Measurements from ENCODE around the gene GAS2L2. TPM values are rescaled to one million over a fixed set of nuclear protein-coding genes. Genes with fewer than 3 reads are reported as not detected.
A peak's percentile ranks its signal among the peaks of the same experiment; 100 is the strongest.

Gene GAS2L2
- total and polyA plus RNA-seq, 8 donors = 0.03 to 0.33 (median 0.08) TPM; not detected in 1

DNA sequence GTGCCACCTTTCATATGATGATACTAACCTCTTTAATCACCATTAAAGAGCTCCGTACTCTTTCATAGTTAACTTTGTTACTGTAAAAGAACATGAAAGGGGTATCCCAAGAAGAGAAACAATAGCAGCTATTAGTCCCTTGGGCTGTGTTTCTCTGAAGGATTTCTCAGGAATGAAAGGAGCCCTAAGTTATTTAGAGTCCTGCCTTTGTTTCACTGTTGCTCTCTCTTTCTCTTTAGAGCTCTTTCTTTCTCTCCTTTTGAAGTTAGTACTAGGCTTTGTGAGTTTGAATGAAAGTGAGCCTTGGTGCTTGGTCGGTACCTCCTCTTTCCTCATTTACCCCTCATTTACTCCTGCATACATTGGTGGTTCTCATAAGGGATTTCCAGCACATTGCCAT lies 42.1 kb downstream of the GAS2L2 start:
- Histone ChIP-seq H3K27me3 (no peaks in the 10 kb centered on the region), H3K4me3 (no peak overlapping the region), H3K27ac (no peak overlapping the region), H3K4me1 (peaks cover 7 to 37% (median 22%) of the 10 kb centered on the region in 3 donors), H3K9me3 (no peaks in the 10 kb centered on the region), H3K36me3 (no peaks in the 10 kb centered on the region)
- DNase-seq (no peak), ATAC-seq (no peak), FAIRE-seq (no peak)
- 98% methylated on average over 2 of the region's 2 CpGs for WGBS, 2 donors
- TF ChIP-seq, protein P1, sequence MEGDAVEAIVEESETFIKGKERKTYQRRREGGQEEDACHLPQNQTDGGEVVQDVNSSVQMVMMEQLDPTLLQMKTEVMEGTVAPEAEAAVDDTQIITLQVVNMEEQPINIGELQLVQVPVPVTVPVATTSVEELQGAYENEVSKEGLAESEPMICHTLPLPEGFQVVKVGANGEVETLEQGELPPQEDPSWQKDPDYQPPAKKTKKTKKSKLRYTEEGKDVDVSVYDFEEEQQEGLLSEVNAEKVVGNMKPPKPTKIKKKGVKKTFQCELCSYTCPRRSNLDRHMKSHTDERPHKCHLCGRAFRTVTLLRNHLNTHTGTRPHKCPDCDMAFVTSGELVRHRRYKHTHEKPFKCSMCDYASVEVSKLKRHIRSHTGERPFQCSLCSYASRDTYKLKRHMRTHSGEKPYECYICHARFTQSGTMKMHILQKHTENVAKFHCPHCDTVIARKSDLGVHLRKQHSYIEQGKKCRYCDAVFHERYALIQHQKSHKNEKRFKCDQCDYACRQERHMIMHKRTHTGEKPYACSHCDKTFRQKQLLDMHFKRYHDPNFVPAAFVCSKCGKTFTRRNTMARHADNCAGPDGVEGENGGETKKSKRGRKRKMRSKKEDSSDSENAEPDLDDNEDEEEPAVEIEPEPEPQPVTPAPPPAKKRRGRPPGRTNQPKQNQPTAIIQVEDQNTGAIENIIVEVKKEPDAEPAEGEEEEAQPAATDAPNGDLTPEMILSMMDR (IDR thresholded peaks at IDR 0.05) = no peak
- intact Hi-C loops (cut with DNase I) = no loop called here

GRCh38 chr17:35709874-35710273 lies 43.2 kb downstream of the GAS2L2 start:
- intact Hi-C loops (cut with DNase I) = no loop called here
- TF ChIP-seq, protein P1 (IDR thresholded peaks at IDR 0.05) = no peak
- no peak overlapping the region for H3K4me3 ChIP-seq
- ATAC-seq (no peak), FAIRE-seq (no peak), DNase-seq (no peak)
- 70 to 71% methylated on average over 3 of the region's 3 CpGs for WGBS, 2 donors
- H3K27me3 ChIP-seq = no peaks in the 10 kb centered on the region
- no peak overlapping the region for H3K27ac ChIP-seq
- H3K36me3 ChIP-seq = no peaks in the 10 kb centered on the region
- H3K9me3 ChIP-seq = no peaks in the 10 kb centered on the region
- H3K4me1 ChIP-seq = peaks cover 7 to 37% (median 17%) of the 10 kb centered on the region in 3 donors

- peak overlapping the region in 1 of 4 donors; percentile 36 for H3K27ac ChIP-seq
- intact Hi-C loops (cut with DNase I) = no loop called here
- TF ChIP-seq, protein P1 (IDR thresholded peaks at IDR 0.05) = no peak
Observed at GRCh38 chr17:35708951-35709350, 44.1 kb downstream of the GAS2L2 start.

DNA sequence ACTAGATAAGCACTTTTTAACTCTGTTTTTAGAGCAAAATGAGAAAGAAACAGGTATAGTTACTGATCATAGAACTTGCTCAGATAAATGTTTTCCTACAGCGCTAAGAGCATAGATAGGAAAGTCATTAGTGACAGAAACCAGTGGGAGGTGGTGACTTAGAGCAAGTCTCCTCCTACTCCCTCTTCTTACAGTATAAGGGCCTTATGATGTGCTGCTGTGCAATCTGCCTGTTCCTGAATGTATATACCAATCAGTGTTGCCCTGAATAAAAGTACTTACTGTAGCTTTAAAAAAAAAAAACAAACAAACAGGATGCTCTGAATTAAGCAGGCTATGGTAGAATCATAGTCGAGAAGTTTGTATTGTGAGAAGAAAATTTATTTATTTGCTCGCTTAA lies 44.9 kb downstream of the GAS2L2 start:
- Histone ChIP-seq H3K9me3 (no peaks in the 10 kb centered on the region), H3K27me3 (no peaks in the 10 kb centered on the region), H3K27ac (peak overlapping the region in 1 of 4 donors; percentile 36), H3K36me3 (no peaks in the 10 kb centered on the region), H3K4me3 (no peak overlapping the region), H3K4me1 (peaks cover 7 to 29% (median 17%) of the 10 kb centered on the region in 3 donors)
- ATAC-seq (peak in 3 of 4 donors; percentile 38 to 63 (median 40)), DNase-seq (no peak), FAIRE-seq (no peak)
- 52 to 56% methylated on average over 3 of the region's 3 CpGs for WGBS, 2 donors
- intact Hi-C loops (cut with DNase I) = no loop called here
- TF ChIP-seq, protein P1 (IDR thresholded peaks at IDR 0.05) = no peak

More at GRCh38 chr17:35708951-35709350, 44.1 kb downstream of the GAS2L2 start:
- Histone ChIP-seq H3K4me3 (no peak overlapping the region), H3K36me3 (no peaks in the 10 kb centered on the region), H3K4me1 (peaks cover 7 to 31% (median 17%) of the 10 kb centered on the region in 3 donors), H3K27me3 (no peaks in the 10 kb centered on the region), H3K9me3 (no peaks in the 10 kb centered on the region)
- 6 to 22% methylated on average over 3 of the region's 3 CpGs for WGBS, 2 donors
- DNase-seq (no peak), FAIRE-seq (no peak), ATAC-seq (peak; percentile 31 to 59 (median 46))

GRCh38 chr17:35705705-35706104 lies 47.3 kb downstream of the GAS2L2 start:
- WGBS, 2 donors = 76 to 83% methylated on average over 5 of the region's 5 CpGs
- no peak overlapping the region for H3K27ac ChIP-seq
- DNase-seq (no peak), ATAC-seq (peak in 2 of 4 donors; percentile 34 to 50), FAIRE-seq (no peak)
- no peak overlapping the region for H3K4me3 ChIP-seq
- H3K4me1 ChIP-seq = peaks cover 7 to 25% (median 14%) of the 10 kb centered on the region in 3 donors
- no peaks in the 10 kb centered on the region for H3K27me3 ChIP-seq
- no peaks in the 10 kb centered on the region for H3K36me3 ChIP-seq
- TF ChIP-seq, protein P1 (IDR thresholded peaks at IDR 0.05) = no peak
- intact Hi-C loops (cut with DNase I) = no loop called here
- no peaks in the 10 kb centered on the region for H3K9me3 ChIP-seq

Measured in pancreas (tissue), 10 donors.